SK-N-SH (cell line): ENCODE results near the gene LIMA1. TPM values are rescaled to one million over a fixed set of nuclear protein-coding genes. Genes with fewer than 3 reads are reported as not detected.

Experiments
- CTCF ChIA-PET: fragments of 300-600, 350-600 bp; formaldehyde crosslinking; extraction: SDS; loops from one replicate; lab custom pipeline; 2021; lab: Yijun Ruan, JAX
- POLR2A ChIA-PET: fragments of 350-600 bp; sonication (Branson Sonifier 250); formaldehyde crosslinking; extraction: SDS; loops from one replicate; lab custom pipeline; 2020; ENCODE audit warnings: antibody characterized with exemption, inconsistent platforms; lab: Yijun Ruan, JAX
- DNase-seq: peaks from one replicate; pipeline ENCODE4 v3.0.0; 2012
- H2AFZ ChIP-seq: fragments of 200-600 bp; sonication (generic); 2 replicates; pipeline ENCODE4 v1.8.1; 2016; ENCODE audit warnings: antibody characterized with exemption, mild to moderate bottlenecking, low read depth
- H3F3A ChIP-seq: fragments of 200-600 bp; sonication (generic); replicated peaks from 2 replicates; pipeline ENCODE3; 2016; ENCODE audit warnings: antibody characterized with exemption, mild to moderate bottlenecking; ENCODE audit not compliant: insufficient read depth
- H3K27ac ChIP-seq, 2 experiments: fragments of 200-500 bp in 1 of 2; fragments of 200-600 bp in 1 of 2; sonication (Bioruptor generic) in 1 of 2; sonication (generic), shearing (Covaris generic) in 1 of 2; 2 replicates each; pipeline versions ENCODE4 v1.5.1 to v1.6.1; 2014 to 2016; ENCODE audit warnings: low read depth in 2 of 2, inconsistent platforms in 1 of 2, low read length in 1 of 2, mild to moderate bottlenecking in 1 of 2, mixed read lengths in 1 of 2
- H3K27me3 ChIP-seq: fragments of 200-600 bp; sonication (generic), shearing (Covaris generic); 2 replicates; pipeline ENCODE4 v1.6.1; 2016; ENCODE audit warnings: mixed run types; ENCODE audit not compliant: insufficient read depth
- H3K36me3 ChIP-seq, 2 experiments: fragments of 200-500 bp in 1 of 2; fragments of 200-600 bp in 1 of 2; sonication (Bioruptor generic) in 1 of 2; sonication (generic) in 1 of 2; replicated peaks in 1 of 2; 2 replicates each; pipeline versions ENCODE3 to v1.5.1; 2014 to 2016; ENCODE audit warnings: low read length in 1 of 2, mild to moderate bottlenecking in 1 of 2; ENCODE audit not compliant: insufficient read depth in 2 of 2, control insufficient read depth in 1 of 2
- H3K4me1 ChIP-seq, 2 experiments: fragments of 200-500 bp in 1 of 2; fragments of 200-600 bp in 1 of 2; sonication (Bioruptor generic) in 1 of 2; sonication (generic), shearing (Covaris generic) in 1 of 2; 2 replicates each; pipeline versions ENCODE4 v1.5.1 to v1.6.1; 2014 to 2016; ENCODE audit warnings: low read depth in 1 of 2, low read length in 1 of 2, mixed run types in 1 of 2; ENCODE audit not compliant: insufficient read depth in 2 of 2, control insufficient read depth in 1 of 2
- H3K4me2 ChIP-seq: fragments of 200-600 bp; sonication (generic), shearing (Covaris generic); 2 replicates; pipeline ENCODE4 v1.6.1; 2017; ENCODE audit warnings: mixed run types
- H3K4me3 ChIP-seq, 2 experiments: fragments of 200-500 bp in 1 of 2; fragments of 200-600 bp in 1 of 2; sonication (Bioruptor generic) in 1 of 2; sonication (generic), shearing (Covaris generic) in 1 of 2; 2 replicates each; pipeline versions ENCODE4 v1.5.1 to v1.8.1; 2014 to 2016; ENCODE audit warnings: low read depth in 2 of 2, inconsistent platforms in 1 of 2, low read length in 1 of 2, mild to moderate bottlenecking in 1 of 2, mixed read lengths in 1 of 2, moderate library complexity in 1 of 2
- H3K79me2 ChIP-seq: fragments of 200-600 bp; sonication (generic); 2 replicates; pipeline ENCODE4 v1.8.1; 2017; ENCODE audit warnings: mild to moderate bottlenecking; ENCODE audit not compliant: insufficient read depth
- H3K9ac ChIP-seq: fragments of 200-600 bp; sonication (generic); 2 replicates; pipeline ENCODE4 v1.6.1; 2017; ENCODE audit warnings: mixed run types
- H3K9me2 ChIP-seq: fragments of 200-600 bp; sonication (generic); 2 replicates; pipeline ENCODE4 v1.6.1; 2017; ENCODE audit warnings: mixed run types
- H3K9me3 ChIP-seq: fragments of 200-600 bp; sonication (generic); 2 replicates; pipeline ENCODE4 v1.6.1; 2017; ENCODE audit warnings: mixed run types, mild to moderate bottlenecking, moderate library complexity
- H4K20me1 ChIP-seq: fragments of 200-600 bp; sonication (generic); 2 replicates; pipeline ENCODE4 v1.6.1; 2017; ENCODE audit warnings: mild to moderate bottlenecking, mixed run types; ENCODE audit not compliant: insufficient read depth
- CHD2 ChIP-seq: fragments of 150-350 bp; IDR thresholded peaks from 2 replicates; pipeline ENCODE4 v1.6.1; 2018; ENCODE audit warnings: low read length; ENCODE audit not compliant: partially characterized antibody
- EZH2phosphoT487 ChIP-seq: fragments of 200-600 bp; sonication (generic); IDR thresholded peaks from 2 replicates; pipeline ENCODE4 v1.6.1; 2017; ENCODE audit warnings: low read depth, mixed run types, mild to moderate bottlenecking, antibody characterized with exemption, moderate library complexity, borderline replicate concordance
- FOSL2 ChIP-seq: IDR thresholded peaks from 2 replicates; pipeline ENCODE4 v1.4.0; 2012; ENCODE audit warnings: low read depth, mild to moderate bottlenecking, moderate library complexity, borderline replicate concordance
- FOXM1 ChIP-seq: IDR thresholded peaks from 2 replicates; pipeline ENCODE4 v1.4.0; 2012; ENCODE audit warnings: low read depth, mild to moderate bottlenecking
- GABPA ChIP-seq: IDR thresholded peaks from 2 replicates; pipeline ENCODE4 v1.4.0; 2012; ENCODE audit warnings: low read depth, mild to moderate bottlenecking
- GATA2 ChIP-seq: sonication (generic); formaldehyde crosslinking; IDR thresholded peaks from 2 replicates; pipeline ENCODE4 v1.5.0; 2020; ENCODE audit warnings: mild to moderate bottlenecking, missing genetic modification reagents
- IRF3 ChIP-seq: fragments of 150-350 bp; IDR thresholded peaks from 2 replicates; pipeline ENCODE4 v1.6.1; 2016; ENCODE audit warnings: mild to moderate bottlenecking, low read depth, low read length
- JUND ChIP-seq: IDR thresholded peaks from 2 replicates; pipeline ENCODE4 v1.4.0; 2012
- MEF2A ChIP-seq: IDR thresholded peaks from 2 replicates; pipeline ENCODE4 v1.4.0; 2012; ENCODE audit warnings: low read depth, borderline replicate concordance
- MXI1 ChIP-seq: IDR thresholded peaks from 2 replicates; pipeline ENCODE4 v1.6.1; 2012; ENCODE audit warnings: mild to moderate bottlenecking, low read depth, low read length, improper control_type of control experiment
- NFIC ChIP-seq: IDR thresholded peaks from 2 replicates; pipeline ENCODE4 v1.4.0; 2012; ENCODE audit warnings: borderline replicate concordance
- POLR2AphosphoS5 ChIP-seq: IDR thresholded peaks from 2 replicates; pipeline ENCODE4 v1.6.1; 2012; ENCODE audit warnings: low read depth, low read length
- REST ChIP-seq: IDR thresholded peaks from 2 replicates; pipeline ENCODE4 v1.6.1; 2012; ENCODE audit warnings: mild to moderate bottlenecking, low read depth, low read length, moderate library complexity
- RFX5 ChIP-seq: IDR thresholded peaks from 2 replicates; pipeline ENCODE4 v1.6.1; 2012; ENCODE audit warnings: mild to moderate bottlenecking, improper control_type of control experiment, low read length
- RXRA ChIP-seq: IDR thresholded peaks from 2 replicates; pipeline ENCODE4 v1.4.0; 2012; ENCODE audit warnings: low read depth, mild to moderate bottlenecking, borderline replicate concordance
- SIN3A ChIP-seq: IDR thresholded peaks from 2 replicates; pipeline ENCODE4 v1.6.1; 2012; ENCODE audit warnings: low read depth, mild to moderate bottlenecking, low read length, moderate library complexity, borderline replicate concordance
- SMC3 ChIP-seq: IDR thresholded peaks from 2 replicates; pipeline ENCODE4 v1.6.1; 2012; ENCODE audit warnings: low read depth, low read length, improper control_type of control experiment
- TAF1 ChIP-seq: IDR thresholded peaks from 2 replicates; pipeline ENCODE4 v1.6.1; 2012; ENCODE audit warnings: low read depth, mild to moderate bottlenecking, low read length, moderate library complexity, borderline replicate concordance
- TCF12 ChIP-seq: IDR thresholded peaks from 2 replicates; pipeline ENCODE4 v1.4.0; 2012
- USF1 ChIP-seq: IDR thresholded peaks from 2 replicates; pipeline ENCODE4 v1.4.0; 2012; ENCODE audit warnings: low read depth, borderline replicate concordance
- YY1 ChIP-seq: IDR thresholded peaks from 2 replicates; pipeline ENCODE4 v1.4.0; 2012; ENCODE audit warnings: low read depth, mild to moderate bottlenecking
- WGBS: methylation state at CpG from one replicate; pipeline ENCODE4 v1.1.6; 2017; ENCODE audit warnings: low lambda C conversion rate; 5-methylcytosine and 5-hydroxymethylcytosine counted together
- polyA plus RNA-seq, 3 experiments: library from polyadenylated mRNA; depleted of rRNA; stranded (reverse); fragments of >200 nt; gene quantifications; 2 replicates each; pipeline ENCODE4 v1.2.3, GENCODE V29; 2012
- TF ChIP-seq, protein P1 (sequence below): IDR thresholded peaks from 2 replicates; pipeline ENCODE4 v1.4.0; 2012; ENCODE audit warnings: low read depth, borderline replicate concordance
- TF ChIP-seq, protein P2 (sequence below): IDR thresholded peaks from 2 replicates; pipeline ENCODE4; 2012
- TF ChIP-seq, protein P3 (sequence below): fragments of 150-350 bp; IDR thresholded peaks from 2 replicates; pipeline ENCODE4 v1.6.1; 2017; ENCODE audit warnings: antibody characterized with exemption, low read length, low read depth, borderline replicate concordance

Gene LIMA1
- polyA plus RNA-seq, 1 of the 3 experiments (the other 2 are of a cell fraction), result 96.6 TPM

DNA sequence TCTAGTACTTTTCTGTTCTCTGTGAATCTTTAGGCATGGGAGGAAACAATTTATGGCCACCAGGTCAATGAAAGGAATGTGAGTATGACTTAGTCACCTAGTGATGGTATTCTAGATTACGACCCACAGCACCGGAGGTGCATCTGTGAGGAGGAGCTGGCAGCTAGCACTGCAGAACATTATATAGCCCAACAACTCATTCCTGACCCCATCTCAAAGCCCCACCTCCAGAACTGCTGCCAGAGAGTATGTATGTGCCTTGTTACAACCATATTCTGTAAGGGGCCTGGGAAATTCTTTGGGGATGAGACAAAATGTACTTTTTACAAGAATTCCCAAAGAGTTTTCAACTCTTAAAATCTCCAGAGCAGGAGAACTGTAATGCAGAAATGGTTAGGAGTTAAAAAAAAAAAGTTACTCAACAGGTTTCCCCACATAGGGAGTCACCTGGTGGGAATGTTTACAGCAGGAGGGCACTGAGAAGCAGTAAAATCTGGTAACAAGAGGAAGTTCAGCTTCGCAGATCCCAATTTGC lies 81.3 kb downstream of the LIMA1 start:
- Histone ChIP-seq H3K9ac (peak overlapping the region; percentile 53; the same call in 1 of the 2 replicates), H2AFZ (no peak overlapping the region), H3K4me1 (peaks cover 0 to 40% of the 10 kb centered on the region in 2 experiments), H3F3A (peaks cover 64% of the 10 kb centered on the region), H3K36me3 (peaks cover 43 to 71% of the 10 kb centered on the region in 2 experiments), H3K4me3 (no peak overlapping the region), H3K9me2 (no peaks in the 10 kb centered on the region), H3K27me3 (no peaks in the 10 kb centered on the region), H3K4me2 (peak overlapping the region; percentile 60), H3K79me2 (peaks cover 69% of the 10 kb centered on the region), H3K9me3 (no peaks in the 10 kb centered on the region), H4K20me1 (no peaks in the 10 kb centered on the region), H3K27ac (peak overlapping the region; percentile 80 to 92)
- ChIA-PET CTCF (no interaction called here), POLR2A (no interaction called here)
- WGBS, result 24% methylated on average over 3 of the region's 3 CpGs
- DNase-seq, result no peak
- TF ChIP-seq, protein P1, sequence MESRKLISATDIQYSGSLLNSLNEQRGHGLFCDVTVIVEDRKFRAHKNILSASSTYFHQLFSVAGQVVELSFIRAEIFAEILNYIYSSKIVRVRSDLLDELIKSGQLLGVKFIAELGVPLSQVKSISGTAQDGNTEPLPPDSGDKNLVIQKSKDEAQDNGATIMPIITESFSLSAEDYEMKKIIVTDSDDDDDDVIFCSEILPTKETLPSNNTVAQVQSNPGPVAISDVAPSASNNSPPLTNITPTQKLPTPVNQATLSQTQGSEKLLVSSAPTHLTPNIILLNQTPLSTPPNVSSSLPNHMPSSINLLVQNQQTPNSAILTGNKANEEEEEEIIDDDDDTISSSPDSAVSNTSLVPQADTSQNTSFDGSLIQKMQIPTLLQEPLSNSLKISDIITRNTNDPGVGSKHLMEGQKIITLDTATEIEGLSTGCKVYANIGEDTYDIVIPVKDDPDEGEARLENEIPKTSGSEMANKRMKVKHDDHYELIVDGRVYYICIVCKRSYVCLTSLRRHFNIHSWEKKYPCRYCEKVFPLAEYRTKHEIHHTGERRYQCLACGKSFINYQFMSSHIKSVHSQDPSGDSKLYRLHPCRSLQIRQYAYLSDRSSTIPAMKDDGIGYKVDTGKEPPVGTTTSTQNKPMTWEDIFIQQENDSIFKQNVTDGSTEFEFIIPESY, result peak; percentile 49; the same call in 1 of the 2 replicates
- TF ChIP-seq POLR2AphosphoS5, result peak; percentile 71; the same call in 1 of the 2 replicates
- TF ChIP-seq TAF1, result no peak
- no peak for TF ChIP-seq SMC3
- peak; percentile 42; the same call in 1 of the 2 replicates for TF ChIP-seq MEF2A
- TF ChIP-seq SIN3A, result peak; percentile 60; the same call in 1 of the 2 replicates
- TF ChIP-seq YY1, result no peak
- TF ChIP-seq, protein P2, sequence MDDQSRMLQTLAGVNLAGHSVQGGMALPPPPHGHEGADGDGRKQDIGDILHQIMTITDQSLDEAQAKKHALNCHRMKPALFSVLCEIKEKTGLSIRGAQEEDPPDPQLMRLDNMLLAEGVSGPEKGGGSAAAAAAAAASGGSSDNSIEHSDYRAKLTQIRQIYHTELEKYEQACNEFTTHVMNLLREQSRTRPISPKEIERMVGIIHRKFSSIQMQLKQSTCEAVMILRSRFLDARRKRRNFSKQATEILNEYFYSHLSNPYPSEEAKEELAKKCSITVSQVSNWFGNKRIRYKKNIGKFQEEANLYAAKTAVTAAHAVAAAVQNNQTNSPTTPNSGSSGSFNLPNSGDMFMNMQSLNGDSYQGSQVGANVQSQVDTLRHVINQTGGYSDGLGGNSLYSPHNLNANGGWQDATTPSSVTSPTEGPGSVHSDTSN, result peak; percentile 80
- TF ChIP-seq, protein P3, sequence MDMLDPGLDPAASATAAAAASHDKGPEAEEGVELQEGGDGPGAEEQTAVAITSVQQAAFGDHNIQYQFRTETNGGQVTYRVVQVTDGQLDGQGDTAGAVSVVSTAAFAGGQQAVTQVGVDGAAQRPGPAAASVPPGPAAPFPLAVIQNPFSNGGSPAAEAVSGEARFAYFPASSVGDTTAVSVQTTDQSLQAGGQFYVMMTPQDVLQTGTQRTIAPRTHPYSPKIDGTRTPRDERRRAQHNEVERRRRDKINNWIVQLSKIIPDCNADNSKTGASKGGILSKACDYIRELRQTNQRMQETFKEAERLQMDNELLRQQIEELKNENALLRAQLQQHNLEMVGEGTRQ, result no peak
- TF ChIP-seq MXI1, result no peak
- no peak for TF ChIP-seq FOXM1
- no peak for TF ChIP-seq IRF3
- no peak for TF ChIP-seq REST
- TF ChIP-seq NFIC, result peak; percentile 90
- no peak for TF ChIP-seq GATA2 (CRISPR knock-in tag)
- TF ChIP-seq USF1, result no peak
- TF ChIP-seq GABPA, result no peak
- peak; percentile 89 for TF ChIP-seq FOSL2
- TF ChIP-seq RXRA, result peak; percentile 93
- TF ChIP-seq CHD2, result no peak
- TF ChIP-seq JUND, result peak; percentile 87
- peak; percentile 94 for TF ChIP-seq TCF12
- no peak for TF ChIP-seq EZH2phosphoT487
- no peak for TF ChIP-seq RFX5
